HCT116 (cell line): ENCODE results near the gene ALG2. TPM values are rescaled to one million over a fixed set of nuclear protein-coding genes. Genes with fewer than 3 reads are reported as not detected.

Experiments used
- ATAC-seq: fragments of 200-7000 bp; cut with Tn5 transposase; 2 replicates; pipeline ENCODE4 v1.9.1; 2020; ENCODE audit warnings: mild to moderate bottlenecking, moderate library complexity
- BruUV-seq: library from RNA; stranded (reverse); fragments of 400-500 nt; replicated peaks from 2 replicates; lab custom pipeline; 2021; lab: Mats Ljungman, UMichigan
- CTCF ChIA-PET: fragments of 300-600 bp; sonication (Branson Sonifier 250); formaldehyde crosslinking; loops from one replicate; lab custom pipeline; 2021; ENCODE audit warnings: antibody characterized with exemption; lab: Charles Lee
- POLR2A ChIA-PET: fragments of 300-600, 350-600 bp; sonication (Branson Sonifier 250); formaldehyde crosslinking; loops from one replicate; lab custom pipeline; 2021; ENCODE audit warnings: antibody characterized with exemption; lab: Charles Lee
- RAD21 ChIA-PET, 2 experiments: fragments of 300-600 bp; sonication (Branson Sonifier 250); formaldehyde crosslinking; loops; one replicate each; lab custom pipeline; 2023; ENCODE audit warnings: low total read pairs in 2 of 2; ENCODE audit not compliant: uncharacterized antibody in 2 of 2, unreplicated experiment in 2 of 2, low non-redundant PET in 1 of 2; lab: Charles Lee
- DNase-seq: peaks from one replicate; pipeline ENCODE4 v3.0.0-alpha.2; 2010; ENCODE audit warnings: low read depth, low spot score
- H2AFZ ChIP-seq: fragments of 200-600 bp; shearing (Covaris generic), sonication (generic); 2 replicates; pipeline ENCODE4 v1.6.1; 2017; ENCODE audit warnings: low read depth, mixed run types, mixed read lengths, antibody characterized with exemption, low read length; ENCODE audit not compliant: poor library complexity, severe bottlenecking
- H3K27ac ChIP-seq: 2 replicates; pipeline ENCODE4 v1.5.1; 2012; ENCODE audit warnings: low read depth, low read length
- H3K27me3 ChIP-seq: fragments of 200-600 bp; sonication (generic); 2 replicates; pipeline ENCODE4 v1.6.1; 2016; ENCODE audit warnings: mixed run types, low read length, mixed read lengths; ENCODE audit not compliant: insufficient read depth
- H3K36me3 ChIP-seq, 2 experiments: fragments of 200-500 bp in 1 of 2; fragments of 200-600 bp in 1 of 2; sonication (Bioruptor generic) in 1 of 2; sonication (generic) in 1 of 2; 2 replicates each; pipeline versions ENCODE4 v1.5.1 to v1.6.1; 2014 to 2016; ENCODE audit warnings: low read length in 2 of 2, inconsistent platforms in 1 of 2, mixed read lengths in 1 of 2, mixed run types in 1 of 2; ENCODE audit not compliant: insufficient read depth in 2 of 2, control insufficient read depth in 1 of 2
- H3K4me1 ChIP-seq, 2 experiments: fragments of 200-600 bp in 1 of 2; sonication (generic) in 1 of 2; 2 replicates each; pipeline versions ENCODE4 v1.5.1 to v1.6.1; 2012 to 2017; ENCODE audit warnings: low read length in 2 of 2, inconsistent platforms in 1 of 2, mild to moderate bottlenecking in 1 of 2, mixed read lengths in 1 of 2, mixed run types in 1 of 2, moderate library complexity in 1 of 2; ENCODE audit not compliant: insufficient read depth in 2 of 2, control insufficient read depth in 1 of 2
- H3K4me2 ChIP-seq: fragments of 200-600 bp; sonication (generic); 2 replicates; pipeline ENCODE4 v1.6.1; 2017; ENCODE audit warnings: mixed run types, low read length, mixed read lengths
- H3K4me3 ChIP-seq, 2 experiments: fragments of 200-600 bp in 1 of 2; sonication (generic) in 1 of 2; replicated peaks in 1 of 2; 2 replicates each; pipeline ENCODE4 v1.5.1; 2011 to 2016; ENCODE audit warnings: low read length in 2 of 2, control low read depth in 1 of 2, low read depth in 1 of 2, mild to moderate bottlenecking in 1 of 2, mixed read lengths in 1 of 2, mixed run types in 1 of 2
- H3K79me2 ChIP-seq: fragments of 200-600 bp; sonication (generic); 2 replicates; pipeline ENCODE4 v1.6.1; 2017; ENCODE audit warnings: mild to moderate bottlenecking, mixed run types, low read length, moderate library complexity, mixed read lengths; ENCODE audit not compliant: insufficient read depth
- H3K9ac ChIP-seq: fragments of 200-600 bp; sonication (generic); 2 replicates; pipeline ENCODE4 v1.6.1; 2016; ENCODE audit warnings: low read length, mixed read lengths
- H3K9me2 ChIP-seq: fragments of 200-600 bp; sonication (generic), shearing (Covaris generic); 2 replicates; pipeline ENCODE4 v1.6.1; 2017; ENCODE audit warnings: mixed run types, mild to moderate bottlenecking, moderate library complexity; ENCODE audit not compliant: insufficient read depth
- H3K9me3 ChIP-seq, 2 experiments: fragments of 200-500 bp in 1 of 2; fragments of 200-600 bp in 1 of 2; sonication (Bioruptor generic) in 1 of 2; sonication (generic) in 1 of 2; 2 replicates each; pipeline ENCODE4 v1.6.1; 2014 to 2017; ENCODE audit warnings: low read length in 2 of 2, mixed read lengths in 2 of 2, inconsistent platforms in 1 of 2, low read depth in 1 of 2, mild to moderate bottlenecking in 1 of 2, mixed run types in 1 of 2, moderate library complexity in 1 of 2; ENCODE audit not compliant: control insufficient read depth in 1 of 2, insufficient read depth in 1 of 2
- H4K20me1 ChIP-seq: fragments of 200-600 bp; sonication (generic), shearing (Covaris generic); 2 replicates; pipeline ENCODE4 v1.6.1; 2017; ENCODE audit warnings: mixed run types, mild to moderate bottlenecking, moderate library complexity; ENCODE audit not compliant: insufficient read depth
- ATF3 ChIP-seq: IDR thresholded peaks from 2 replicates; pipeline ENCODE4 v1.6.1; 2012
- CTCF ChIP-seq, 3 experiments: fragments of 200-600 bp in 1 of 3; sonication (generic) in 1 of 3; IDR thresholded peaks in 2 of 3; conservative IDR thresholded peaks in 1 of 3; 2 replicates each; pipeline ENCODE4 v1.5.1; 2012 to 2017; ENCODE audit warnings: low read depth in 2 of 3, low read length in 2 of 3, antibody characterized with exemption in 1 of 3, borderline replicate concordance in 1 of 3, control low read depth in 1 of 3, mild to moderate bottlenecking in 1 of 3, mixed read lengths in 1 of 3, mixed run types in 1 of 3, moderate library complexity in 1 of 3; ENCODE audit not compliant: insufficient read depth in 1 of 3
- ELF1 ChIP-seq: IDR thresholded peaks from 2 replicates; pipeline ENCODE4 v1.6.1; 2012; ENCODE audit warnings: low read depth, borderline replicate concordance
- EZH2phosphoT487 ChIP-seq: fragments of 200-600 bp; IDR thresholded peaks from 2 replicates; pipeline ENCODE4 v1.6.1; 2018; ENCODE audit warnings: antibody characterized with exemption, borderline replicate concordance
- JUND ChIP-seq: IDR thresholded peaks from 2 replicates; pipeline ENCODE4 v1.6.1; 2012
- SP1 ChIP-seq: IDR thresholded peaks from 2 replicates; pipeline ENCODE4 v1.6.1; 2012; ENCODE audit warnings: low read depth
- SRF ChIP-seq: IDR thresholded peaks from 2 replicates; pipeline ENCODE4 v1.6.1; 2012; ENCODE audit warnings: low read depth
- intact Hi-C: fragments of 100-400 bp; cut with micrococcal nuclease; formaldehyde crosslinking; loops from 2 replicates; pipeline ENCODE4 v1.10.0; 2022
- total RNA-seq: library from RNA; stranded (reverse); gene quantifications from one replicate; pipeline ENCODE4 v1.2.1, GENCODE V29; 2021; ENCODE audit not compliant: unreplicated experiment
- TF ChIP-seq, protein P1 (sequence below): IDR thresholded peaks from 2 replicates; pipeline ENCODE4 v1.6.1; 2012; ENCODE audit warnings: low read depth

ALG2 gene
- total RNA-seq, 1 experiment from 2014 or later = 27.9 TPM

GRCh38 chr9:99241106-99241505 is 19.4 kb upstream of the ALG2 start:
- ATAC-seq = 0 out of 2 replicates have a peak, but pooled peaks have one; percentile 57
- CTCF ChIA-PET = interaction anchor here (1.5 kb wide), 1 partner anchor 9 kb away, joined by 6 read pairs; no protein-coding TSS in a partner anchor

More at GRCh38 chr9:99241106-99241505, 19.4 kb upstream of the ALG2 start:
- H3K4me1 ChIP-seq = no peaks in the 10 kb centered on the region
- no peak for DNase-seq
- no peak overlapping the region for H3K9ac ChIP-seq
- no peaks in the 10 kb centered on the region for H3K9me2 ChIP-seq
- no peaks in the 10 kb centered on the region for H3K9me3 ChIP-seq
- no peak overlapping the region for H3K4me2 ChIP-seq
- H3K36me3 ChIP-seq = no peaks in the 10 kb centered on the region
- POLR2A ChIA-PET = no interaction called here
- no peaks in the 10 kb centered on the region for H4K20me1 ChIP-seq
- no peak overlapping the region for H3K4me3 ChIP-seq
- no peaks in the 10 kb centered on the region for H3K79me2 ChIP-seq
- H3K27ac ChIP-seq = no peak overlapping the region
- RAD21 ChIA-PET = no interaction called here
- intact Hi-C loops = no loop called here
- TF ChIP-seq, protein P1, sequence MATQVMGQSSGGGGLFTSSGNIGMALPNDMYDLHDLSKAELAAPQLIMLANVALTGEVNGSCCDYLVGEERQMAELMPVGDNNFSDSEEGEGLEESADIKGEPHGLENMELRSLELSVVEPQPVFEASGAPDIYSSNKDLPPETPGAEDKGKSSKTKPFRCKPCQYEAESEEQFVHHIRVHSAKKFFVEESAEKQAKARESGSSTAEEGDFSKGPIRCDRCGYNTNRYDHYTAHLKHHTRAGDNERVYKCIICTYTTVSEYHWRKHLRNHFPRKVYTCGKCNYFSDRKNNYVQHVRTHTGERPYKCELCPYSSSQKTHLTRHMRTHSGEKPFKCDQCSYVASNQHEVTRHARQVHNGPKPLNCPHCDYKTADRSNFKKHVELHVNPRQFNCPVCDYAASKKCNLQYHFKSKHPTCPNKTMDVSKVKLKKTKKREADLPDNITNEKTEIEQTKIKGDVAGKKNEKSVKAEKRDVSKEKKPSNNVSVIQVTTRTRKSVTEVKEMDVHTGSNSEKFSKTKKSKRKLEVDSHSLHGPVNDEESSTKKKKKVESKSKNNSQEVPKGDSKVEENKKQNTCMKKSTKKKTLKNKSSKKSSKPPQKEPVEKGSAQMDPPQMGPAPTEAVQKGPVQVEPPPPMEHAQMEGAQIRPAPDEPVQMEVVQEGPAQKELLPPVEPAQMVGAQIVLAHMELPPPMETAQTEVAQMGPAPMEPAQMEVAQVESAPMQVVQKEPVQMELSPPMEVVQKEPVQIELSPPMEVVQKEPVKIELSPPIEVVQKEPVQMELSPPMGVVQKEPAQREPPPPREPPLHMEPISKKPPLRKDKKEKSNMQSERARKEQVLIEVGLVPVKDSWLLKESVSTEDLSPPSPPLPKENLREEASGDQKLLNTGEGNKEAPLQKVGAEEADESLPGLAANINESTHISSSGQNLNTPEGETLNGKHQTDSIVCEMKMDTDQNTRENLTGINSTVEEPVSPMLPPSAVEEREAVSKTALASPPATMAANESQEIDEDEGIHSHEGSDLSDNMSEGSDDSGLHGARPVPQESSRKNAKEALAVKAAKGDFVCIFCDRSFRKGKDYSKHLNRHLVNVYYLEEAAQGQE = no peak
- no peak for TF ChIP-seq SRF
- no peak for TF ChIP-seq ELF1
- no peak for TF ChIP-seq EZH2phosphoT487
- TF ChIP-seq SP1 = no peak
- TF ChIP-seq ATF3 = no peak
- TF ChIP-seq CTCF (IDR thresholded peaks at IDR 0.05 in 2 of 3, conservative IDR thresholded peaks at IDR 0.05 in 1 of 3; ENCODE audit: borderline replicate concordance in 1 of 3, insufficient read depth in 1 of 3, low read depth in 2 of 3, low read length in 2 of 3) = peak in 1 of 3 experiments; percentile 16; a peak in 1 of 6 replicates
- no peak for TF ChIP-seq JUND
- no TSS peak for BruUV-seq
- no peaks in the 10 kb centered on the region for H3K27me3 ChIP-seq
- no peak overlapping the region for H2AFZ ChIP-seq
